NCI-H2107 treated with DMSO at 0.1 percent for 48 hours (cell line): ENCODE measurements around the gene FARS2.

ENCODE experiments used
- DNase-seq: peaks from one replicate; lab custom pipeline; 2025; ENCODE audit not compliant: unreplicated experiment; lab: John Stamatoyannopoulos, UW

FARS2 gene

DNA sequence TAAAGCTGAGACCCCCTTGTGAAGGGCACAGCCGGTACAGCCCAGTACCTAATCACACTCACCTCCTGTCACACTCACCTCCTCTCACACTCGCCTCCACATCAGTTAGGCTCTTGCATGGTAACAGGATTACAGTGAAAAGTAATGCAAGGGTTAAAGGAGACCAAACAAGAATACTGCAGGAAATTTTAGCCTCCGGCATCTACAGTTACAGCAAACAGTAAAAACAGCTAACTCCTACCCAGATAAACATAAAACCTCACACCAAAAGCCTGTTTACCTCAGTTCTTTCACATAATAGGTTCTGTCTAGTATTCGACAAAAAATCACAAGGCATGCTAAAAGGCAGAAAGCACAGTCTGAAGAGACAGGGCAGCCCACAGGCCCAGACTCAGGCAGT is 55.6 kb downstream of the FARS2 start:
- no peak for DNase-seq

DNA sequence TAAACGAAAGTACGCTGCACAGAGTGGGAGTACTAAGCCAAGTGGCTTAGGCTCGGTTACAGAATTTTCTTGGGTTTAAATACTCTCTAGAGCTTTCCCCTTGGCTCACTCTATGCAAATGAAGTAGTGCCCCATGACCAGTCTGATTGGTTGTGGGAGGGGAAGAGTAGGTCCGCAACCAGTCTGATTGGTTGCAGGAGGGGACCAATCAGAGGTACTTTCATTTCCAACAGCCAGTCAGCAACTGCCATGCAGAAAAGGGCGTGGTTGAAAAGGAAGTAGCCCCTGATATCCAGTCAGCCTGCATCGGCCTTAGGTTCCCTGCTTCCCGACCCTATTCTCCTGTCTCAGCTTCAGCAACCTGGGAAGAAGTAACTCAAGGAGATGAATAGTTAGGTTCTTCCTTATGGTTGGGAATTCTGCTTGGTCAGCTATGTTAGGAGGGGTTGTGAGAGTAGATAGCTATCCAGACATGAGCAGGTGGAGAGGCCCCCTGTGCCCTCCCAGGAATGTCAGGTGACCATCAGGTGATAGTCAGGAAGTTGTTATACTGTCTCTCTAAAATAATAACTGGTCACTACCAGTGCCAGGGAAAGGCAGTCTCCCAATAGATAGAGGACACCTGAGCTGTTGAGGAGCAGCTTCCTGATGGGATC is 57.4 kb downstream of the FARS2 start:
- no peak for DNase-seq

DNA sequence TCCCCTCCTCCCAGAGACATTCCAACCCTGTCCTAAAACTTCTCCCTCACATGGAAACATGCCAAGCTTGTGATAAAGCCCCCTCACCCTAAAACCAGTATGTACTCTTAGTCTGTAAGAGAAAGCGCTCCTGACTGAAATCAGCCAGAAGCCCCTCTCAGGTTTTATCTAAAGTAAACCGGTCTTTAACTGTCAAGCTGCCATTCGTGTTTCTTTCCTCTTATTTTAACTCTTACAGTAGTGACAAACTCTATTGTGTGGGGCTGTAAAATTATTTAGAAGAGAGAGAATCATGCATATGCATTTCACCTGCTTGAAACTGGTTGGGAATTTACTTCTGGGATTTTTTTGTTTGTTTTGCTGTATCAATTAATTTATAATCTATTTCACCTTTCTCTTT is 62.7 kb downstream of the FARS2 start:
- no peak for DNase-seq

DNA sequence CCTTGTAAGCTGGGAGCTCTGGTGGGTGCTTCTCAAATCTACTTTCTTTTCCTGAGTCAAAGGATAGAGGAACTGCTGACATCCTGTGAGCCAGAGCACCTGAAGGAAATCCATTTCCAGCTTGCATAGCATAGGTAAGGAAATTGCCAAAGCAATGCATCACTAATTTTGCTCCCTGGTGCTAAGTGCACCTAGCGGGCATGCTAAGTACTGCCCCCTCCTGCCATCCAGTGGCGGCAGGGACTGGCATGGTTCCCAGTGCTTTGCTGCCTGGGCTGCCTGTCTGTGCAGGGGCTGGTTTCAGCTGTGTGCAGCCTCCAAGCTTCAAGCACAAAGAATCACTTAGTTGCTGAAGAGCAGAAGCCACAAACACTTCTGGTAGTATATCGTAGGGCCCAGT is 63.9 kb downstream of the FARS2 start:
- DNase-seq = peak; percentile 2

DNA sequence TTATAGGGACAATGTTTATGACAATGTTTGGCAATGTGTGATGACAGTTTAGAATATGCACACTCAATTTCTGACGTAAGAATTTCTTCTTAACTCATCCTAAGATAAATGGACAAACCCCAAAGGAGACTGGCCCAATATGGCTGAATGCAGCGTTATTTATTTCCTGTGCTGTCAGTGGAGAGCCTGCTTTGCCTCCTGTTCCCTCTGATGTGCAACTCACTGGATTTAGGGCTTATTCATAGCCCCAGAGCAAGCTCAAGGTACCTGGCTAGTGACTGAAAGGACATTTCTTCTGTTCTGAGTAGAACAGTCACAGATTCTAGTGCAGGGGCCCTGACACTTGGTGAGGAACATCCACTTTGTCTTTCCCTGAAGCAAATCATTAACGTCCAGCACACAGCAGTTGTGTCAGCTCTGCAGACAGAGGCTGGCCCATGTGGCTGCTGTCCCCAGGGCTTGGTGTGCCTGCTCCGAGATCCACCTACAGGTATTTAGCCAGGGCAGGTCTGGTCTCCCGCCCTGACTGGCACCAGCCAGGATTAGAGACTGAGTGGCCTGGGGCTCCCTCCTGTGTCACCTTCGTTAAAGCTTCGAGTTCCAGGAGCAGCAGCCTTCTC is 64.8 kb downstream of the FARS2 start:
- DNase-seq = no peak

DNA sequence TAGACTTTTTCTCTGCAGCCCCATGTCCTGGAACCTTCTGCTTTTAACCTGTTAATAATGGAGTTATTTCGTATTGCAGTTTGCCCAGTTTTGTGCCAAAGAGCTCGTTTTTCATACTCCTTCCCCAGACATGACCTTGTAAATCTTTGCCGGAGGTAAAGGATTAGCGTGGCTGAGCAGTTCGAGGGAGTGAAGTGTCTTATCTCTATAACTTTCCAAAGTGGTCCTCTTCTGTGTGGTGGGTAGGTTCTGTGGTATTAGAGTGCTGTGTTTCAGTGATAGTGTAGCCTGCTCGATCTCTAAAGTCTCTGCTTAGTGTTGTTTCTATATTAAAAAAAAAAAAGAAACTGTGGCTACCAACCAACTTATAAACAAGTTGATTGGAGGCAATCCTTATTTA is 67.5 kb downstream of the FARS2 start:
- DNase-seq = no peak

DNA sequence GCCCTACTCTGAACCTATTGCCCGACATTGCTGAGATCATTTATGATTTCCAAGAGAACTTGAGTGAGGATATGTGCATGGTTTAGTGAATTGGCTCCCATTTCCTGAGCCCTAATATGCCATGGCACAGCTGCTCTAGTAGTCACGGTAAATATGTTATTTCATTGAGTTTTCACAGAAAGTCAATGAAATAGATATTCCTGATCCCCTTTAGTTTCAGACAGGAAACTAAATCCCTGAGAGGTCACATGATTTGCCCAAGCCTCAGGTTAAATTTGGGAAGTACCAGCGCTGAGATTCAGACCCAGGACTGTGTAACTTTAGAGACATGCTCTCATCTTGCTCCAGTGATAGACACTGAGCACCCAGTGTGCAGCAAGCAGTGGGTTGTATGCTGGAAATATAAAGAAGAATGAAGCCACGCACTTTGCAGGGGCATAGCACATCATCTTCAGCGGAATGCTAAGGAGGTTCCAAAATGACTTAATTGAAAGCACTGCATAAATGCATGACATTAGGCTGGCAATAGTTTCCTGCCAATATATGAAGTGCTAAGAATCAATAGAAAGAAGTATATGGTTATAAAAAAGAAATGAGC is 70.6 kb downstream of the FARS2 start:
- no peak for DNase-seq

DNA sequence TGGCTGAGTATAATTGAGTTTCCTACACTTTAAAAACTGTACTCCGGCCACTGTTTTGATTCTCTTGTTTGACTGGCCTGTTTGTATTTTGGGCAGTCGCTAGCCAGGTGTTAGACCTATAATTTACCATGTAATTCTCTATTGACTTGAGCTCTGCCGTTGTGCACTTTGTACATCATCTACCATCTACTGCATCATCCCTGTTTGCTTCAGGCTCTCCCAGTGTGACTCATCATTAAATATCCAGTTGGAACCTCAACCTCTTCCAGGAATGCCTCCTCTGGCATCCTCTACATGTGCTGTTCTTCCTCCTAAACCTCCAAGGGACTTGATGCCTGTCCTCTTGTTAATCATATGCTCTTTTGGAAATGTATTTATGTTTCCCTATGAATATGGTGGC is 72.3 kb downstream of the FARS2 start:
- DNase-seq = no peak

DNA sequence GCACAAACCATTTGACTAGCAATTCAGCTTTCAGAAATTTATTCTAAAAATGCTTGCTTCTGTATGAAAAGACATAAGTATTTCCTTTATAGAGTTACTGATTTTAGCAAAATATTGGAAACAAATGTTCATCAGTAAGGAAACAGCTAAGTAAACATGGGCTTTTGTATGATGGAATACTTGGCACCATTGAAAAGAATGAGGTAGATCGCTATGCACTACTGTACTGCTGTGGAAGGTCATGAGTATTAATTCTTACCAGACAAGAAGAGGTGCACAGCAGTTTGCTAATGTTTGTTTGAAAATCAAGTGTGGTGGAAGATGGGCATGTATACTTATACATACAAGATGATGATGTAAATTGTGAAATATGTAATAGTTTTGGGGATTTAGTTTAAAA is 73.0 kb downstream of the FARS2 start:
- no peak for DNase-seq

DNA sequence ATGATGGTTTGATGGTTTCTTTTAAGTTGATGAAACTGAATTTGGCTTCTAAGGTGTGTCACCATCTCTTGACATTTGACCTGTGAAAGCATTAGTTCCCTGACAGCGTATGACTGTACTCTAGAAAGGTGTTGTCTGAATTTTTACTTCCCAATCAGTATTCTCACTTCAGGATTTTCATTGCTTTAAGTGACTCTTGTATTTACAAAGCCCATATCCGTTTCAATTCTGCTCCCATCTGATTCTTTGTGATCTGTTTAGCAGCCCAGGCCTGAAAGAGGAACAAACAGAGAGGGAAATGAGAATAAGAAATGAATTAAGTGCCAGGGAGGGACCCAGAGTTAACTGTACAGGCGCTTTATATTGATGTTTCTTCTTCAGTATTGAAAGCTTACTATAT is 73.7 kb downstream of the FARS2 start:
- DNase-seq = no peak

DNA sequence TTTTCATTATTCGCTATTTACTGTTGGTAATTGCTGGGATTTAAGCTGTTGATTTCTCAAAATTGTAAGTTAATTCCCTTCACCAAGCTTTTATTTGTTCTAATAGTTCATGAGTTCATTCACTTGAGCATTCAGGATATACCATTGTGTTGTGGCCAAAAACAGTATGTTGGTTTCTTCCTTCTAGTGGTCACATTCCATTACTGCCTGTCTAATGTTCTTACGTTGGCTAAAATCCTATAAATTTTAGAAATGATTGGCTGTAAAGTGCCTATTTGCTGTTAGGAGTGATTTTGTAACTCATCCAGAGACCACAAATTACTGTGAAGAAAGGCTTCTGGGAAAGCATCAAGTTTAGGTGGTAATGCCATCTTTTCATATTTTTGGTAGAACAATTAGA is 76.3 kb downstream of the FARS2 start:
- DNase-seq = no peak

DNA sequence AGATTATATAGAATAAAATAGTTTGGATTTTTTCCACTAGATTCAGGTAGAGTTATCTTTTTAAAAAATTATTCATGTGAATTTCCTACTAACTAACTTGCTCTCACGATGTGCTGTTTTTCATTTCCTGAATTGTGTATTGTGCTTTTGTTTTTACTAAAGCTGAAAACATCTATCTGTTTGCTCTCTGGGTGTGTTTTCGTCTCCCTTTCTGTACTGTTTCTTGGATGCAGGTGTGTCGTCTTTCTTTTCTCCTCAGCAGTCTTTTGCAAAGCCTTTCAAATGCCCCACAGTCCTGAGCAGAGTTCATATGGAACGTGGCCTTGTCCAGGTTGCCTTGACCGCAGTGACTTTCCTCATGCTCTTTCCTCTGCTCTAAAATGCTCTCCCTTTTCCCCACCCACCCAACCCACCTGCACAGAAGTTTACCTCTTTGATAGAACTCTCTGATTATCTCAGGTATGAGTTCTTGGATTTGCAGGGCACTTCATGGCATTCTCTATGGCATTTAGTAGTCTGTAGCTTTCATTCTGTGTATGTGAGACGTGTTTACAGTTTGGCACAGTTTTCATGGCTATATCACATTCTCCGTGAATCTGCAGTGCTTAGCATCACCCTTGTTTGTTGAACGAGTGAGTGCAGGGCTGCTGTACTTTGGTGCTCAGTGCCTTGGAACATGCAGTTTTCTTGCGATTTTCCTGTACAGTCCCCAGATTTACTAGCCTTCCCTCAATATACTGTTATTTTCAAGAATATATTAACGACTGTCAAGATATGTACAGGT is 77.1 kb downstream of the FARS2 start:
- no peak for DNase-seq

DNA sequence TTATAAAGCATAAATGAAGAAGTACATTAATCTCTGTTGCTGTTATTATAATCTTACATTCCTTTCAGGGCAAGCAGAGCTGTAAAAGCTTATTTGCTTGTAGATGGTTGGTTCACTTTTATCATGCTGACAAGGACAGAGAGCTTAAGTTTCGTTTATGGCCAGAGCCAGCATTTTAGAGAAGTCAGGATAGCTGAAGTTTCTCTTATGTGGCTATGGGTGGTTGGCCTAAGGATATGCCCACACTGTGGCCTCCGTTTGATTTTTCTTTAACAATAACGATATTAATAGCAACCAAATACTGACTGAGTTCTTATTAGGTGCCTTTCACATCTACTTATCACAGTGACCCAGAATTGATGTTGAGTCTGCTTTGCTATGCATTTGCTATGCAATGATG is 78.5 kb downstream of the FARS2 start:
- no peak for DNase-seq

DNA sequence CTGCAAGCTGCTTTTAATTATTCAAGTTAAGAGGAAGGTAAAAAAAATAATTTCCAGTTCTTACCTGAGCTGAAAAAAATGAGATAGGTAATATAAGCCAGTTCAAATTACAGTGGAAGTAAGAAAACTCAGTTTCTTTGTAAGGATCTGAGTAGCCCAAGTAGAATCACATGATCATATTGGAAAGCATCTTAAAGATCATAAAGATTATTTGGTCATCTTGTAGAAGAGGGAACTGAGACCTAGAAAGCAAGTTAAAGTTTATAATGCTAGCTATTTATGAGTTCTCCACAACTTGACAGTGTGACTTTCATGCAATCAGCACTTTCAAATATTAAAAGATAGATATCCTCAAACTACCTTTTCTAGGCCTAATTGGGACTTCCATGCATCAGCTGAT is 80.5 kb downstream of the FARS2 start:
- DNase-seq = no peak

DNA sequence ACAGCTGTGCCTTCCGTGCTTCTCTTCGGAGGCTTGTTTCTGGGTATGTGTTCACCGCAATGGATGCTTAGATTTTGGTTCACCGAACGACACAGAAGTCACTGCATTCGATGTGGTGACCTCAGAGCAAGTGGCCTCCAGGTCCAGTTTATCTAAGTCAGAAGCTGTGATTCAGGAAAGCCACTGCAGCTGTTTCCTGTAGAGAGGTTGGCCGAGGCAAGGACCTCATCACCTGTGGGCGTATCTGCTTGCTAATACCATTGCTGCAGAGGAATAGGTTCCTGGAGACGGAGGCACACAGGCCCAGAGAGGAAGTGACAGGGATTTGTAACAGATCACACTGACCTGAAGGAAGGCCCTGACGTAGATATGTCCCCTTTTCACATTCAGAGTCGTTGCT is 82.7 kb downstream of the FARS2 start:
- DNase-seq = peak; percentile 1

DNA sequence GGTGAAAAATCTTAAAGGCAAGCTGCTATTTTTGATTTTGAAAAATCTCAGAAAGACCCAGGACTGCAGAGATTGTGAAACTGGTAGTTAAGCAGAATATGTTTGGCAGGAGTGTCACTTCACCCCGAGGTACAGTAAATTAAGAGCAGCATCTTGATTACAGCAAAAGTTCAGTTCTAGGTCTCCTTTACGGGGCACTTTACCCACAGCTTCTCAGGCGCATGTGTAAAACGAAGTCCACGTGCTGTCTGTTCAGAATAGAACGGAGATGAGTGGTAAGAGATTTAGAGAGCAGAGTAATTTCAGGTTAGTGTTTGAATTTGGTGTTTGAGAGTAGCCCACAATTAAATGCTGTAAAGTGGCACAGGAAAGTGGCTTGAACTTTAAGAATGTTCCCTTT is 84.0 kb downstream of the FARS2 start:
- no peak for DNase-seq

DNA sequence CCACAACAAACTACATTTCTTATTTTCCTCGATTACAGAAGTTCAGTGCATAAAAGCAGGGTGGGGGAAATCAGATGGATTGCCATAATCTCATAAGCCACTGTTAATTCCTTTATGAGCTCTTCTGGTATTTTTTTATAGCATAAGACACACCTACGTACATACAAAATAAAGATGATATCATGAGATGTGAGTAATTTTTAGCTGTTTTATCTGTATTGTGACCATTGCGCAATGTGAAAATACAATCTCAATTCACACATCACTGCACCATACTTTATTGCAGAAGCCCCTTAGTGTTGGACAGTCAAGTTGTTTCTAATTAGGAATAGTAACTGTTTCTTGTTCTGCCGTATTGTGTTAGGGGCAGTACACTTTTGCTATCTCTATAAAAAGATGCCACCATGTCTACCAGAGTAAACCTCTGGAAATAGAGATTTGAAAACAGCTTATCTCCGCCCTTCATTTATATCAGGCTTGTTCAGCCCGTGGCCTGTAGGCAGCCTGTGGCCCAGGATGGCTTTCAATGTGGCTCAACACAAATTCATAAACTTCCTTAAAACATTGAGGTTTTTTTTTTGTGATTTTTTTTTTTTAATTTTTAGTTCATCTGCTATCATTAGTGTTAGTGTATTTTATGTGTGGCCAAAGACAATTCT is 90.4 kb downstream of the FARS2 start:
- no peak for DNase-seq

DNA sequence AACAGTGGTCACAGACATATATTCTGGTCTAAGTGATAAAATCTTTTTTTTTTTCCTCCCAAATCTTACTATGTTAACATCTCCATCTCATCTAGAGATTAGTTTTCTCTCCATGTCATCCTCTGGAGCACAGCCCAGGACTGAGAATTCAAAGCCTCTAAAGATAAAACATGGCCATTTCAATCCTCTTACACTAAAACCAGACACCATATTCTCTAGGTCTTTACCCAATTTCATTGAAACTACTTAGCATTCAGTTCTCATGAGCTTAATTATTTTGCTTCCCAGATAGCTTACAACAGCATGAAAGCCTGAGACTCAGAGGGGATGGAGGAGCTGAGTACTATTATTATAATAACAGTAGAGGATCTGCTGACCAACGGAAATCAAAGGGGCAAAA is 92.7 kb downstream of the FARS2 start:
- DNase-seq = no peak

DNA sequence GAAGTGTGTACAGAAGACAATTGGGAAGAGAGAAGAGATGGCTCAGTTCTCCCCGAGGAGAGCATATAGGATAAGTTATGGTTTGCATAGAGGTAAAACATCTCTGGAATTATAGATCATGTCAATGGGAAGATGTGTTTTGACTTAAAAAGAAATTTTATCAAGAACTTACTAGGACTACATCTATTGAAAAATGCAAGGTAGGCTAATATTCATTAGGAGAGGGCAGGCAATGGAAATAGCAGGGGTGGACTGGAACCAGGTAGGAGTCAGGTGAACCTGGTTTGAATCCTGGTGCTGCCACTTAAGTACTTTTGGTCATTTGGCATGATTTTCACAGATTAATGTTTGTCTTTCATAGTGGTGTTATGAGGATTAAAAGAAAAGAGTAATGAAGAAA is 96.2 kb downstream of the FARS2 start:
- no peak for DNase-seq

DNA sequence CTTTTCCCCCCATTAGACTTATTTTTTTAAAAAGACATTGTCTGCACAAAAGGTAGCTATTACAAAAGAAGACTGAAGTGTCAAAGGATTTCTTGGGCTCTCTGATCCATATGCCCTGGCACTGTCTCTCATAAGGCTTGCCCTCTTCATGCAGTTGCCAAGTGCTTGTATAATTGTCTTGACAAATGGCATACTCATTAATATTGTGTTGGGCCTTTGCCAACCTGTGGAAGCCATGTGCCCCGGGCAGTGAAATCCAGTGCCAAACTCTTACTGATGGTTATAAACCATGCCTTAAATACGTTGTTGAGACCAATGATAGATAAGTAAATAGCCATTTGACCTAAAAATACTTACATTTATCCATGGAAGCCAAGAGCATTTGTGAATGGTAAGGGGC is 98.1 kb downstream of the FARS2 start:
- no peak for DNase-seq

DNA sequence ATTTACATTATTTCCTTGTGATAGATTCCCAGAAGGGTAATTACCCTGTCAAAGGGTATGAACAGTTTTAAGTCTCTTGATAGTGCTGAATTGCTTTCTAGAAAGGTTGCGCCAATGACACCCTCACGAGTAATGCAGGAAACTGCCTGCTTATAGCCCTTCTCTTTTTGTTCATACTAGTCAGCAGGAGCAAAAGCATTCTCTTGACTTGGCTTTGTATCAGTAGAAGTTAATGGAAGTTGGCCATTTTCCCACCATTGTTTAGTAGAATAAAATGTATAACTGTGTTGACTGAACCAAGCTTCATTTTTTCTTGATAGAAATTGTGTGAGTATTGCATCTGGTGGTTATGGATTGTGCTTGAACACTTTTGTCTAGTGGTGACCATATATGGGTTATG is 100.1 kb downstream of the FARS2 start:
- no peak for DNase-seq
